HepG2 (cell line): Measurements from ENCODE around the gene DPEP1. TPM values are rescaled to one million over a fixed set of nuclear protein-coding genes. Genes with fewer than 3 reads are reported as not detected.

Experiments used
- ATAC-seq: fragments of 200-7000 bp; cut with Tn5 transposase; 3 replicates; pipeline ENCODE4 v1.9.1; 2020; ENCODE audit warnings: mild to moderate bottlenecking, moderate library complexity
- BruUV-seq: library from RNA; stranded (reverse); fragments of 400-500 nt; replicated peaks from 2 replicates; lab custom pipeline; 2021; lab: Mats Ljungman, UMichigan
- CTCF ChIA-PET: fragments of 300-600 bp; formaldehyde crosslinking; extraction: SDS; loops from one replicate; lab custom pipeline; 2021; ENCODE audit warnings: low total read pairs, inconsistent platforms, low intra/inter-chr PET ratio; lab: Yijun Ruan, JAX
- POLR2A ChIA-PET: fragments of 350-600 bp; sonication (Branson Sonifier 250); formaldehyde crosslinking; loops from one replicate; lab custom pipeline; 2020; ENCODE audit warnings: antibody characterized with exemption, inconsistent platforms; lab: Yijun Ruan, JAX
- DNase-seq: peaks from one replicate; pipeline ENCODE4 v3.0.0-alpha.2; 2015; ENCODE audit warnings: low spot score
- FAIRE-seq: peaks from 3 replicates; lab custom pipeline; 2011; peaks lifted over from hg19 to GRCh38; lab: Jason Lieb, UNC
- H2AFZ ChIP-seq: one replicate; pipeline ENCODE4 v1.6.1; 2011; ENCODE audit warnings: low read length, inconsistent platforms
- H3K27ac ChIP-seq: fragments of 300-600 bp; 3 replicates; pipeline ENCODE4 v1.8.0; 2011; ENCODE audit warnings: mixed run types, mild to moderate bottlenecking, mixed read lengths, low read length, inconsistent platforms; ENCODE audit not compliant: insufficient read depth; ENCODE audit errors: extremely low read length
- H3K27me3 ChIP-seq, 2 experiments: fragments of 200-600 bp in 1 of 2; 2 replicates in 1 of 2; 3 replicates in 1 of 2; pipeline versions ENCODE4 v1.6.0 to v1.8.0; 2011; ENCODE audit warnings: low read length in 2 of 2, mild to moderate bottlenecking in 2 of 2, moderate library complexity in 2 of 2, inconsistent platforms in 1 of 2; ENCODE audit not compliant: insufficient read depth in 2 of 2, control insufficient read depth in 1 of 2
- H3K36me3 ChIP-seq, 2 experiments: fragments of 200-600 bp in 1 of 2; replicated peaks in 1 of 2; 2 replicates in 1 of 2; 3 replicates in 1 of 2; pipeline versions ENCODE4 v1.5.1 to v1.8.0; 2011; ENCODE audit warnings: low read length in 2 of 2, inconsistent platforms in 1 of 2; ENCODE audit not compliant: insufficient read depth in 2 of 2, control insufficient read depth in 1 of 2
- H3K4me1 ChIP-seq: 2 replicates; pipeline ENCODE4 v1.5.1; 2012; ENCODE audit warnings: low read length, inconsistent platforms; ENCODE audit not compliant: insufficient read depth
- H3K4me2 ChIP-seq: 2 replicates; pipeline ENCODE4 v1.6.0; 2011; ENCODE audit warnings: low read depth, low read length, inconsistent platforms
- H3K4me3 ChIP-seq, 3 experiments: fragments of 200-600 bp in 1 of 3; sonication (generic), shearing (Covaris generic) in 1 of 3; replicated peaks in 1 of 3; 2 replicates each; pipeline ENCODE4 v1.5.1; 2011 to 2016; ENCODE audit warnings: low read length in 3 of 3, inconsistent platforms in 2 of 3, low read depth in 2 of 3, mild to moderate bottlenecking in 2 of 3, control low read depth in 1 of 3, mixed read lengths in 1 of 3; ENCODE audit not compliant: insufficient read depth in 1 of 3
- H3K79me2 ChIP-seq: one replicate; pipeline ENCODE4 v1.6.1; 2011; ENCODE audit warnings: low read length, inconsistent platforms; ENCODE audit not compliant: insufficient read depth
- H3K9ac ChIP-seq: 2 replicates; pipeline ENCODE4 v1.6.0; 2011; ENCODE audit warnings: mild to moderate bottlenecking, low read depth, low read length, inconsistent platforms; ENCODE audit not compliant: insufficient read depth
- H3K9me3 ChIP-seq: 2 replicates; pipeline ENCODE4 v1.5.1; 2012; ENCODE audit warnings: mild to moderate bottlenecking, low read length
- H4K20me1 ChIP-seq: 2 replicates; pipeline ENCODE4 v1.6.0; 2011; ENCODE audit warnings: inconsistent platforms, mild to moderate bottlenecking, low read length, moderate library complexity; ENCODE audit not compliant: insufficient read depth
- AHR ChIP-seq: IDR thresholded peaks from 2 replicates; pipeline ENCODE4 v1.6.1; 2018; ENCODE audit warnings: missing genetic modification reagents, missing compliant biosample characterization
- BCL3 ChIP-seq: sonication (generic); formaldehyde crosslinking; IDR thresholded peaks from 2 replicates; pipeline ENCODE4 v1.5.1; 2020; ENCODE audit warnings: mild to moderate bottlenecking, missing genetic modification reagents, moderate library complexity
- ERF ChIP-seq: IDR thresholded peaks from 2 replicates; pipeline ENCODE4 v1.6.1; 2018; ENCODE audit warnings: missing biosample characterization, missing genetic modification reagents
- GABPB1 ChIP-seq: IDR thresholded peaks from 2 replicates; pipeline ENCODE4 v1.6.1; 2016; ENCODE audit warnings: mild to moderate bottlenecking, missing genetic modification reagents, moderate library complexity, missing compliant biosample characterization
- HDAC6 ChIP-seq: fragments of 200-600 bp; sonication (generic); IDR thresholded peaks from 2 replicates; pipeline ENCODE4 v1.7.0; 2017; ENCODE audit warnings: mild to moderate bottlenecking, antibody characterized with exemption, low read length, low read depth
- MAFK ChIP-seq, 2 experiments: IDR thresholded peaks in 1 of 2; conservative IDR thresholded peaks in 1 of 2; 2 replicates each; pipeline ENCODE4 v1.6.1; 2011; ENCODE audit warnings: improper control_type of control experiment in 2 of 2, low read length in 2 of 2
- NR2F1 ChIP-seq, 2 experiments: fragments of 450-650 bp in 1 of 2; formaldehyde crosslinking in 1 of 2; IDR thresholded peaks; 2 replicates each; pipeline versions ENCODE4 v1.5.0 to v1.6.1; 2016 to 2020; ENCODE audit warnings: mild to moderate bottlenecking in 1 of 2, missing compliant biosample characterization in 1 of 2, missing genetic modification reagents in 1 of 2, moderate library complexity in 1 of 2
- PBX2 ChIP-seq: IDR thresholded peaks from 2 replicates; pipeline ENCODE4 v1.6.1; 2016; ENCODE audit warnings: control low read depth
- RAD51 ChIP-seq: fragments of 450-650 bp; IDR thresholded peaks from 2 replicates; pipeline ENCODE4 v1.6.1; 2016; ENCODE audit warnings: borderline replicate concordance
- RNF219 ChIP-seq: sonication (generic); formaldehyde crosslinking; IDR thresholded peaks from 2 replicates; pipeline ENCODE4 v1.5.0; 2020; ENCODE audit warnings: mild to moderate bottlenecking, missing genetic modification reagents
- SMARCE1 ChIP-seq: fragments of 450-650 bp; IDR thresholded peaks from 2 replicates; pipeline ENCODE4 v1.6.1; 2017; ENCODE audit warnings: borderline replicate concordance
- ZBTB7B ChIP-seq: sonication (generic); formaldehyde crosslinking; IDR thresholded peaks from 2 replicates; pipeline ENCODE4 v1.4.0; 2020; ENCODE audit warnings: missing genetic modification reagents
- ZEB1 ChIP-seq: IDR thresholded peaks from 2 replicates; pipeline ENCODE4 v1.6.1; 2012; ENCODE audit warnings: mild to moderate bottlenecking, low read depth, inconsistent platforms; ENCODE audit not compliant: insufficient replicate concordance
- ZNF10 ChIP-seq: sonication (generic); formaldehyde crosslinking; IDR thresholded peaks from 2 replicates; pipeline ENCODE4 v1.4.0; 2020; ENCODE audit warnings: mild to moderate bottlenecking, low read depth, missing genetic modification reagents, borderline replicate concordance
- ZNF160 ChIP-seq: sonication (generic); formaldehyde crosslinking; IDR thresholded peaks from 2 replicates; pipeline ENCODE4 v1.8.0; 2022; ENCODE audit warnings: mild to moderate bottlenecking, inconsistent platforms, missing genetic modification reagents
- ZNF350 ChIP-seq: sonication (generic); formaldehyde crosslinking; IDR thresholded peaks from 2 replicates; pipeline ENCODE4 v1.4.0; 2020; ENCODE audit warnings: mild to moderate bottlenecking, low read depth, missing genetic modification reagents, borderline replicate concordance
- ZNF614 ChIP-seq: IDR thresholded peaks from 2 replicates; pipeline ENCODE4 v1.6.1; 2018; ENCODE audit warnings: missing biosample characterization, missing genetic modification reagents, inconsistent platforms, borderline replicate concordance
- ZNF660 ChIP-seq: sonication (generic); formaldehyde crosslinking; IDR thresholded peaks from 2 replicates; pipeline ENCODE4 v1.5.1; 2020; ENCODE audit warnings: mild to moderate bottlenecking, low read depth, missing genetic modification reagents, borderline replicate concordance
- ZNF766 ChIP-seq: sonication (generic); formaldehyde crosslinking; IDR thresholded peaks from 2 replicates; pipeline ENCODE4 v1.5.0; 2020; ENCODE audit warnings: missing genetic modification reagents, borderline replicate concordance
- ZSCAN31 ChIP-seq: sonication (generic); formaldehyde crosslinking; IDR thresholded peaks from 2 replicates; pipeline ENCODE4 v1.5.0; 2020; ENCODE audit warnings: low read depth, mild to moderate bottlenecking, missing genetic modification reagents
- WGBS: methylation state at CpG from one replicate; pipeline ENCODE4 v1.1.6; 2017; ENCODE audit warnings: low lambda C conversion rate; 5-methylcytosine and 5-hydroxymethylcytosine counted together
- in situ Hi-C: cut with HindIII; loops from 2 replicates; pipeline ENCODE4 v1.10.0; 2017; ENCODE audit warnings: low pct_unique_long_range_greater_than_20kb; ENCODE audit not compliant: extremely low pct_ligation_motif_present
- intact Hi-C: fragments of 100-400 bp; cut with micrococcal nuclease; formaldehyde crosslinking; loops from one replicate; pipeline ENCODE4 v1.10.0; 2022; ENCODE audit not compliant: unreplicated experiment
- polyA plus RNA-seq, 8 experiments: library from polyadenylated mRNA; depleted of rRNA in 3 of 8; stranded (reverse) in 7 of 8; unstranded in 1 of 8; fragments of >200 nt; fragmentation: Illumina TruSeq in 4 of 8; extraction: Trizol in 4 of 8; gene quantifications; 2 replicates each; pipeline versions ENCODE4 v1.2.1 to v1.2.3, GENCODE V29; 2011 to 2016; ENCODE audit warnings: low read depth in 4 of 8, missing spikeins in 1 of 8, mixed read lengths in 1 of 8; ENCODE audit not compliant: insufficient read depth in 1 of 8
- total RNA-seq, 5 experiments: library from RNA; depleted of rRNA; stranded (reverse); fragments of >200 nt; fragmentation: Illumina TruSeq; extraction: Trizol; gene quantifications; 2 replicates each; pipeline ENCODE4 v1.2.3, GENCODE V29; 2016; ENCODE audit warnings: low read depth in 1 of 5

DPEP1 gene
- total and polyA plus RNA-seq, 2 of the 13 experiments (the other 11 are each of a cell fraction or from before 2014, with no cell fraction given): 37.6 to 52.2 TPM

- TF ChIP-seq PBX2 (CRISPR knock-in tag) (no peak), ZNF660 (CRISPR knock-in tag) (no peak), ZNF160 (CRISPR knock-in tag) (0 out of 2 replicates have a peak, but pooled peaks have one; percentile 48), NR2F1 (CRISPR knock-in tag; IDR thresholded peaks at IDR 0.05) (no peak), ZNF766 (no peak), ERF (CRISPR knock-in tag) (no peak), ZNF614 (CRISPR knock-in tag) (peak; percentile 7; the same call in 1 of the 2 replicates)
Measured at GRCh38 chr16:89615176-89615575, 1.7 kb downstream of the DPEP1 start (continued).

- Histone ChIP-seq H3K9ac (no peak overlapping the region), H3K4me3 (peak overlapping the region in 1 of 3 experiments; percentile 48; a peak in 1 of 6 replicates), H3K79me2 (no peaks in the 10 kb centered on the region), H2AFZ (no peak overlapping the region), H3K9me3 (no peaks in the 10 kb centered on the region), H3K27ac (no peak overlapping the region), H3K36me3 (no peaks in the 10 kb centered on the region), H3K27me3 (peaks cover 5 to 20% of the 10 kb centered on the region in 2 experiments; a peak in 2 of 5 replicates), H3K4me1 (peaks cover 45% of the 10 kb centered on the region), H4K20me1 (no peaks in the 10 kb centered on the region), H3K4me2 (peak overlapping the region; percentile 62)
- ATAC-seq (peak; percentile 73), DNase-seq (no peak), FAIRE-seq (no peak)
- in situ Hi-C loops: no loop called here
- WGBS: 41% methylated on average over 7 of the region's 17 CpGs
- ChIA-PET POLR2A (no interaction called here), CTCF (interaction anchor here (1.0 to 2.6 kb wide), 3 partner anchors 16 to 25 kb away, joined by 3 to 34 read pairs (median 3); no protein-coding TSS in a partner anchor)
- intact Hi-C loops: loop anchor here (1.0 kb wide), 1 partner anchor 26 kb away; no protein-coding TSS in a partner anchor
- no TSS peak for BruUV-seq
- peak; percentile 94 for TF ChIP-seq ZBTB7B (CRISPR knock-in tag)
- no peak for TF ChIP-seq RAD51
- TF ChIP-seq ZSCAN31: no peak
- TF ChIP-seq BCL3 (CRISPR knock-in tag): no peak
- TF ChIP-seq AHR (CRISPR knock-in tag): no peak
- no peak for TF ChIP-seq MAFK (conservative IDR thresholded peaks at IDR 0.05 in 1 of 2, IDR thresholded peaks at IDR 0.05 in 1 of 2; ENCODE audit: low read length in 2 of 2)
- TF ChIP-seq GABPB1 (CRISPR knock-in tag): peak; percentile 47; the same call in 1 of the 2 replicates
- no peak for TF ChIP-seq SMARCE1
- no peak for TF ChIP-seq ZNF350 (CRISPR knock-in tag)
- no peak for TF ChIP-seq ZEB1
- no peak for TF ChIP-seq ZNF10 (CRISPR knock-in tag)
- no peak for TF ChIP-seq HDAC6
- no peak for TF ChIP-seq RNF219
Measured at GRCh38 chr16:89615596-89616090, 2.2 kb downstream of the DPEP1 start.
